Hepatocyte (in vitro differentiated cells): ENCODE measurements around the gene GALT. TPM values are rescaled to one million over a fixed set of nuclear protein-coding genes. Genes with fewer than 3 reads are reported as not detected.

Experiments
- DNase-seq: peaks from one replicate; pipeline ENCODE4 v3.0.0-alpha.2; 2016; ENCODE audit warnings: low spot score
- H2AFZ ChIP-seq: fragments of 200-600 bp; sonication (generic); 2 replicates; pipeline ENCODE4 v1.6.0; 2016; ENCODE audit warnings: antibody characterized with exemption, mild to moderate bottlenecking
- H3K27ac ChIP-seq: fragments of 200-600 bp; sonication (generic); 2 replicates; pipeline ENCODE4 v1.5.1; 2016; ENCODE audit warnings: mild to moderate bottlenecking
- H3K27me3 ChIP-seq: fragments of 200-600 bp; sonication (generic); 2 replicates; pipeline ENCODE4 v1.6.1; 2016
- H3K36me3 ChIP-seq: fragments of 200-600 bp; sonication (generic); replicated peaks from 2 replicates; pipeline ENCODE4 v1.5.1; 2016; ENCODE audit warnings: low read depth; ENCODE audit not compliant: insufficient read depth
- H3K4me1 ChIP-seq: fragments of 200-600 bp; sonication (generic); 2 replicates; pipeline ENCODE4 v1.5.1; 2016; ENCODE audit warnings: mild to moderate bottlenecking, moderate library complexity; ENCODE audit not compliant: insufficient read depth
- H3K4me2 ChIP-seq: fragments of 200-600 bp; sonication (generic); 2 replicates; pipeline ENCODE4 v1.6.0; 2016
- H3K4me3 ChIP-seq: fragments of 200-600 bp; sonication (generic); 2 replicates; pipeline ENCODE4 v1.5.1; 2016; ENCODE audit warnings: mild to moderate bottlenecking
- H3K79me2 ChIP-seq: fragments of 200-600 bp; sonication (generic); 2 replicates; pipeline ENCODE4 v1.6.0; 2017; ENCODE audit warnings: mild to moderate bottlenecking
- H3K9me2 ChIP-seq: fragments of 200-600 bp; sonication (generic); replicated peaks from 2 replicates; pipeline ENCODE4 v1.6.0; 2017; ENCODE audit warnings: mild to moderate bottlenecking; ENCODE audit not compliant: insufficient read depth
- H3K9me3 ChIP-seq: fragments of 200-600 bp; sonication (generic); 2 replicates; pipeline ENCODE4 v1.5.1; 2016; ENCODE audit warnings: low read depth, mild to moderate bottlenecking
- H4K20me1 ChIP-seq: fragments of 200-600 bp; sonication (generic); 2 replicates; pipeline ENCODE4 v1.6.0; 2016; ENCODE audit warnings: mild to moderate bottlenecking; ENCODE audit not compliant: insufficient read depth, poor library complexity, severe bottlenecking
- CTCF ChIP-seq: fragments of 200-600 bp; sonication (generic); IDR thresholded peaks from 2 replicates; pipeline ENCODE4 v1.5.1; 2016; ENCODE audit warnings: antibody characterized with exemption, mild to moderate bottlenecking; ENCODE audit not compliant: poor library complexity
- EZH2 ChIP-seq: fragments of 200-600 bp; sonication (generic); IDR thresholded peaks from 2 replicates; pipeline ENCODE4 v1.6.1; 2016; ENCODE audit warnings: antibody characterized with exemption, mild to moderate bottlenecking, borderline replicate concordance
- EZH2phosphoT487 ChIP-seq: fragments of 200-600 bp; sonication (generic); IDR thresholded peaks from one replicate; pipeline ENCODE4 v1.6.1; 2018; ENCODE audit warnings: antibody characterized with exemption, mild to moderate bottlenecking, low read depth, moderate library complexity; ENCODE audit not compliant: unreplicated experiment, severe bottlenecking
- polyA plus RNA-seq: library from polyadenylated mRNA; unstranded; fragments of >200 nt; fragmentation: Nextera tagmentation; extraction: Ambion mirVana; gene quantifications from 2 replicates; pipeline ENCODE4 v1.2.1, GENCODE V29; 2016
- small RNA-seq: library from RNA; depleted of rRNA; stranded (forward); fragments of <200 nt; gene quantifications from one replicate; pipeline ENCODE3, GENCODE V24; 2014
- total RNA-seq: library from RNA; depleted of rRNA; stranded (reverse); fragments of >200 nt; gene quantifications from 2 replicates; pipeline ENCODE4 v1.2.3, GENCODE V29; 2014

The GALT gene
- total and polyA plus RNA-seq, 2 experiments from 2014 or later: 46.1 to 121 TPM

DNA sequence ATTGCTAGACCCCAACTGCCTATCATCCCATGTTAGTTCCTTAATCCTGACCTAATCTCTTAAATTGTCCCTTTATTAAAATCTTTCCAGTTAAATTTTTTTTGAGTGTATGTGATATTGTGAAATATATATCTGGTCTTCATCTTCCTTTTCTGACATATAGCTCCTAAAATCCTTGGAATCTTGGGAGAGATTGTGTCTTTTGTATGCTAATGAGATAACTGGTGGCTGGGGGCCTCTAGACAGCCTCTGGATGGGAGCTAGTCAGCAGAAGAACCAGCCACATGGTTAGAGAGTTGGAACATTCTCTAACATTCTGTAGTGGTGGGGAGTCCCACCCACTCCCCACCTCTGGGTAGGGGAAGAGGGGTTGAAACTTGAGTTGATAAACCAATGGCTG lies 48.3 kb downstream of the GALT start:
- H3K9me3 ChIP-seq: no peaks in the 10 kb centered on the region
- H3K4me2 ChIP-seq: no peak overlapping the region
- no peak overlapping the region for H2AFZ ChIP-seq
- no peaks in the 10 kb centered on the region for H3K79me2 ChIP-seq
- H3K27me3 ChIP-seq: peaks cover 5% of the 10 kb centered on the region
- H3K27ac ChIP-seq: no peak overlapping the region
- H3K9me2 ChIP-seq: no peaks in the 10 kb centered on the region
- H3K4me3 ChIP-seq: no peak overlapping the region
- H3K36me3 ChIP-seq: no peaks in the 10 kb centered on the region
- DNase-seq: no peak
- no peak for TF ChIP-seq EZH2
- TF ChIP-seq EZH2phosphoT487: no peak
- TF ChIP-seq CTCF: no peak
- H4K20me1 ChIP-seq: no peaks in the 10 kb centered on the region
- no peaks in the 10 kb centered on the region for H3K4me1 ChIP-seq

Small RNA genes within 50 kb of the gene (small RNA-seq; reads per million reads assigned to genes)
- not detected for gene CCL27

Other genes with a start within 250 kb of the GALT start
- 8.8 and 9.5 TPM in 2 replicates for gene FAM219A, start 188.1 kb upstream of the GALT start, total RNA-seq
- 15.0 and 16.3 TPM in 2 replicates for gene FAM219A, start 188.1 kb upstream of the GALT start, polyA plus RNA-seq
- 0.57 TPM in 1 of 2 replicates, not detected in the other for gene DNAI1, start 187.9 kb upstream of the GALT start, total RNA-seq
- not detected in 2 replicates for gene DNAI1, start 187.9 kb upstream of the GALT start, polyA plus RNA-seq
- 1.5 and 1.6 TPM in 2 replicates for gene ENHO, start 123.7 kb upstream of the GALT start, total RNA-seq
- 5.3 and 9.4 TPM in 2 replicates for gene ENHO, start 123.7 kb upstream of the GALT start, polyA plus RNA-seq
- gene CNTFR, start 57.0 kb upstream of the GALT start, total RNA-seq: 2.1 and 4.7 TPM in 2 replicates
- gene CNTFR, start 57.0 kb upstream of the GALT start, polyA plus RNA-seq: 7.0 and 7.5 TPM in 2 replicates
- gene RPP25L, start 34.6 kb upstream of the GALT start, total RNA-seq: 30.0 and 31.5 TPM in 2 replicates
- 31.8 and 35.7 TPM in 2 replicates for gene RPP25L, start 34.6 kb upstream of the GALT start, polyA plus RNA-seq
- gene DCTN3, start 26.2 kb upstream of the GALT start, total RNA-seq: 60.3 and 75.0 TPM in 2 replicates
- gene DCTN3, start 26.2 kb upstream of the GALT start, polyA plus RNA-seq: 83.1 and 114 TPM in 2 replicates
- 0.27 TPM in 1 of 2 replicates, not detected in the other for gene ARID3C, start 17.6 kb upstream of the GALT start, total RNA-seq
- gene ARID3C, start 17.6 kb upstream of the GALT start, polyA plus RNA-seq: 0.21 TPM in 1 of 2 replicates, not detected in the other
- 126 and 141 TPM in 2 replicates for gene SIGMAR1, start 8.9 kb upstream of the GALT start, total RNA-seq
- gene SIGMAR1, start 8.9 kb upstream of the GALT start, polyA plus RNA-seq: 212 and 240 TPM in 2 replicates
- gene IL11RA, start 5.5 kb downstream of the GALT start, total RNA-seq: 69.4 and 74.6 TPM in 2 replicates
- gene IL11RA, start 5.5 kb downstream of the GALT start, polyA plus RNA-seq: 91.8 and 97.2 TPM in 2 replicates
- not detected in 2 replicates for gene CCL27, start 16.0 kb downstream of the GALT start, total RNA-seq
- gene CCL27, start 16.0 kb downstream of the GALT start, polyA plus RNA-seq: 0.81 TPM in 1 of 2 replicates, not detected in the other
- not detected in 2 replicates for gene CCL19, start 44.6 kb downstream of the GALT start, total RNA-seq
- not detected in 2 replicates for gene CCL19, start 44.6 kb downstream of the GALT start, polyA plus RNA-seq
- not detected in 2 replicates for gene CCL21, start 63.5 kb downstream of the GALT start, total RNA-seq
- not detected in 2 replicates for gene CCL21, start 63.5 kb downstream of the GALT start, polyA plus RNA-seq